Stimulated activated CD4-positive, alpha-beta T cell treated with anti-CD3 and anti-CD28 coated beads, Interleukin-1b, Interleukin-23, amount 100 ng/mL, for 24 hours (primary cell): ENCODE data around the gene PLXNB2.

Experiments used
- DNase-seq, 4 experiments: peaks; one replicate each; pipeline ENCODE4 v3.0.0-alpha.2; 2020; ENCODE audit warnings: low read depth in 4 of 4, low spot score in 1 of 4

Gene PLXNB2

DNA sequence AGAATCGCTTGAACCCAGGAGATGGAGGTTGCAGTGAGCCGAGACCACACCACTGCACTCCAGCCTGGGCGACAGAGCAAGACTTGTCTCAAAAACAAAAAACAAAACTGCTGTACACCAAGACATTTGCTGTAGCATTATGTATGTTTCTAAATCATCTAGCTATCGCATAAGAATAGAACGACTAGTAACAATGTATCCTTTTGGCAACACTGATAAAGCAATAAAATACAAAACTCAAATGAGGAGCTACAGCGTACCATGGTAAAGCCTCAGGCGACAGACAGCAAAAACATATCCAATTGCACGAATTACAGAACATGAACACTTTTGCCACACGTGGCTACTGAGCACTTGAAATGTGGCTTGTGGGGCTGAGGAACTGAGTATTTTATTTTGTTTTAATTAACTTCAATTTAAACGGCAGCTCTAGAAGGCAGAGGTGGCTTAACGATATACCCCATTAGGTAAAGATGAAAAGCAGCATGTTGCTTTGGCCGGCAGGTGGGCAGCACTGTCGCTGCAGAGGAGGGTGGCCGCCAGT, 65.0 kb downstream of the PLXNB2 start:
- DNase-seq = no peak

DNA sequence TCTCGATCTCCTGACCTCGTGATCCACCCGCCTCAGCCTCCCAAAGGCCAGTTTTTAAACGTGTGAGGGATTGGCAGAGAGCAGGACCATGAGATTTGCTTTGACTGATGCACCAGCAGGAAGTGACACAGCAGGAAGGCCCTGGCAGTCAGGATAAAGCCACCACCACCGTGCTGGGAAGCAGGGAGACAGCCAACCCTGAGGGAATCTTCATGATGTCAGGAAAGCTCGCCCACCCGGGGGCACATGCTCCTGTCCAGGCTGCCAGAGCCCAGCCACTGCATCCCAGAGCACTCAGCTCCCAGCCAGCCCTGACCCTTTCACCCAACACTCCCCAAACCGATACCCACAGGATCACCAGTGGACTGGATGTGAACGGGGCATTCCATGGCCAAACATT, 68.7 kb downstream of the PLXNB2 start:
- DNase-seq = no peak

DNA sequence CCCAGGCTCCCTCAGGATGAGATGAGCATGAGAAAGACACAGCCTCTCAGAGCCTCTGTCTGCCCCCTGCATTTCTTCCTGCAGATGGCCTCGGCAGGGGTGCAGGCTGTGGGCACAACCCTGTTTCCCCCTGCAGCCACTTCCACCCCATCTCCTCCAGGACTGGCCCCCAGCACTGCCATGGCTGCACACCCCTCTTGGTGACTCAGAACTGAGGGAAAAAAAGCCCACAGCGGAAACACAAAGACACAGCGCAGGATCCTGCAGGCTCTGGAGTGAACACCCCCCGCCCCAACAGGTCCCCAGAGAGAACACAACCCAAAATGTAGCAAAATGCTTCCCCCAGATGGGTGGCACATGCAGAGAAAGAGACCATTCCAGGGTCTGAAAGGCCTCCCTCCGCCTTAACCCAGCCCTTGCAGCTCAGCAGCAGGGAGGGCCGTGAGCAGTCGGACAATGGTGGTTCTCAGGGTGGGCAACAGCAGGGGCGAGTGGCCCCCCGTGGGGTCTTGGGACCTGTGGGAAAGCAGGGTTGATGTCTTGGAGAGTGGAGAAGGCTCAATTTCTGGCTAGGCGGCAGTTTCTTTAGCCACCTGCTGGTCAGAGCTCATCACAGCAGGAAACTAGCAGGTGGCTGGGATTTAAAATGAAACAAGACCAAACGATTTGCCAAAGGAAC, 70.6 kb downstream of the PLXNB2 start:
- no peak for DNase-seq

DNA sequence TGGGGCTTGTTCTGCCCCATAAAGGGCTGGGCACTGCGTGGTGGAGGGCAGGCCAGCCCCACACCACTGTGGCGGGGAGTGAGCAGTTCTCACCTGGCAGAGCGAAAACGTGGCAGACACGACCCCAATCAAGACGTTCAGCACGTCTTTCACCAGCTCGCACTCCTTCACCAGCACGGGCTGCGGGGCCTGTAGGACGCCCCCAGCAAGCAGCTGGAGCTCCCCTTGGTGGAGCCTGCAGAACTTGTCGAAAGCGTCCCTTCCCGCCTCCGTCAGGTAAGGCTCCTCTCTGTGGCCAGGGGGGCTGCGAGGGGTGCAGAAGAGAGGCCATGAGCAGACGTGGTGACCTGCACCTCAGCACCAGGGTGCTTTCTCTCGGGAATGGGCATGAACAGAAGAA, 74.2 kb downstream of the PLXNB2 start:
- DNase-seq = no peak

DNA sequence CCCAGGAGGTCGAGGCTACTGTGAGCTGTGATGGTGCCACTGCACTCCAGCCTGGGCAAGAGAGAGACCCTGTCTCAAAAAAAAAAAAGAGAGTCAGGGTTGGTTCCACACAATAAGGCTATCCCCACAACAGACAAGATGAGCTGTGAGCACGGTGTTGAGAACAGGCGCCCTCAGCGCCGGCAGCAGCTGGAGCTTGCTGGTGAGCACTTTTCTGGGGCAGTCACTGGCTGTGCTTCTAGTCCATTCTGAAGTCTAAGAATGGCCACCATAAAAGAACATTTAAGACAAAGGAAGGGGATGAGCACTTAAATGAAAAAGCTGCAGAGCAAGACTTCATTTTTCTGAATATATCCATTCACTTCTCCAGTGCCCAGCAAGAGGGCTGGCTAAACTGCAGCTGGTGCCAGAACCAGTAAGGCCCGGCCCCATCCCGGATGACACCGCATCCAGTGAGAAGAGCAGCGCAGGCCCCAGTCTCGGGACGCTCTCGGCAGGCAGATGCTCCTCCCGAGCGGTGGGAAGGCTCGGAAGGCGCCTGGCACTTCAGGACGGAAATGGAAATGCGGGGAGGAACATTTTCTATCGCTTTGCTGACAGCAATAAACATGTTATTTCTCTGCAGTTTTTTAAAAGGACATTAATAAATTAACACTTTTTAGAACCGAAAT, 74.8 kb downstream of the PLXNB2 start:
- no peak for DNase-seq

DNA sequence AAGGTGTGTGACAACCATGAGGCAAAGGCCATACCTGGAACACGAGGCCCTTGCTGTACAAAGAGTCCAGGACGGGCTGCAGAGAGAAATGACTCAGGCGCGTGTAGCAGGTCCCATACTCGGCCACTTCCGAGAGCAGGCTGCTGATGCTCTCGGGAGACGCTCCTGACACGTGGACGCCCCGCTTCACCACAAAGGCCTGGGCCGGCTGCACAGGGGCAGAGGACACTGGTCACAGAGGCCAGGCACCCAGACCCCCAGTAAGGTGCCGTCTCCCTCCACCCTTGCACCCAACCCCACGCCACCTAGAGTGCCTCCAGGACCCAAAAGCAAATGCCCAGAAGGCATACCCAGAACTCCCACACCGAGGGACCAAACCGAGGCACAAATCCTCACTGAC, 78.1 kb downstream of the PLXNB2 start:
- DNase-seq = no peak

DNA sequence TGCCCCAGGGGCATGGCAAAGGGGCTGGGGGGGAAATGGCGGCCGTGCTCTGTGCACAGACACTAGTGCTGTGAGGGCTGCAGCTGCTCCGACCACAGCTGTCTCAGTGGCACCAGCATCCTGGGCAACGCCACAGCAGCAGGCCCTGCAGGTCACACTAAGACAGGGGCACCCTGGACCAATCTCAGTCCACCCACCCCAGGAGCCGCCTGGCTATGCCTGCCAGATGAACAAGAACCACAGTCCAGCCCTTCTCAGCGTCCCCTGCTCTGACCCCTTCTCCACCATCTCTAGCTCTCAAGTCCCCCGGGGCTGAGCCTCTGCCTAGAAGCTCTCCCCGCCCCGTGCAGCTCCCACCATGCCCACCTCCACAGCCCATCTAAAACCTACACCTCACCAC, 79.1 kb downstream of the PLXNB2 start:
- no peak for DNase-seq

DNA sequence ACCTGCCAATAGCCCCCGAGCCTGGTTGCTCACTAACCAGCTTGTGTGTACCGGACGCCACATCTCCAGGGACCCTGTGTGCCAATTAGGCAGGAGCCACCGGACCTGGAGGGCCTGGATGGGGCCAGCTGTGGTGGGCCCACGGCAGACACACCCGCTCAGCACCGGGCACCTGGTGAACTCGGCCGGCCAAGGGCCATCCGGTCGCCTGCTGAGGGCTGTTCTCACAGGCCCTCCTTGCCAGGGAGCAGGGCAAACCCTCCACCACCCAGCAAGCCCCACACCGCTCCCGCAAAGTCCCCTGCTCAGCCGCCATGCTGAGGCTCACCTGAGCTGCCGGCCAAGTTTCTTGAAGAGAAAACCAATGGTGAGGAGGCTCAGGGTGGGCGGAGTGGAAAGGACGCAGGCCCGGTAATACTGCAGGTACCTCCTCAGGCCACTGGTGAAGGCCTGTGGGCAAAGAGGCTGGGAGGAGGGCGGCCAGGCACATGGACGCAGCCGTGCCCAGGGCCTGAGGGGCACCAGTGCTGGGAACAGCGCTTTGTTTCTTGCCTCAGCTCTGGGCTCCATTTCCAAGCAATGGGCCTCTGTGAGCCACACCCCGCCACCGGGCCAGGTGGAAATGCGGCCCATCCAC, 79.7 kb downstream of the PLXNB2 start:
- no peak for DNase-seq

DNA sequence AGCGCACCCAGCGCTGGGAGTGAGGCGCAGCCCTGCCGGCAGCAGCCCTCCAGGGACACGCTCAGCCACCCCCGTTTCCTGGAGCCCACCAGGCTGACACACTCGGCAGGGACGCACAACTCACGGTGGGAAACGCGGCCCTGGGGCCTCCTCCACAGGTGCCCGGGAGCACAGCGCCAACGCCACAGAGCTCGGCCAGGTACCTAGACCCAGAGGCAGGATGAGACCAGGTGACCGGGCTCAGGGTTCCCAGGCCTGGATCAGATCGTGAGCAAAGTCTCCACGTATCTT, 80.6 kb downstream of the PLXNB2 start:
- DNase-seq = no peak

DNA sequence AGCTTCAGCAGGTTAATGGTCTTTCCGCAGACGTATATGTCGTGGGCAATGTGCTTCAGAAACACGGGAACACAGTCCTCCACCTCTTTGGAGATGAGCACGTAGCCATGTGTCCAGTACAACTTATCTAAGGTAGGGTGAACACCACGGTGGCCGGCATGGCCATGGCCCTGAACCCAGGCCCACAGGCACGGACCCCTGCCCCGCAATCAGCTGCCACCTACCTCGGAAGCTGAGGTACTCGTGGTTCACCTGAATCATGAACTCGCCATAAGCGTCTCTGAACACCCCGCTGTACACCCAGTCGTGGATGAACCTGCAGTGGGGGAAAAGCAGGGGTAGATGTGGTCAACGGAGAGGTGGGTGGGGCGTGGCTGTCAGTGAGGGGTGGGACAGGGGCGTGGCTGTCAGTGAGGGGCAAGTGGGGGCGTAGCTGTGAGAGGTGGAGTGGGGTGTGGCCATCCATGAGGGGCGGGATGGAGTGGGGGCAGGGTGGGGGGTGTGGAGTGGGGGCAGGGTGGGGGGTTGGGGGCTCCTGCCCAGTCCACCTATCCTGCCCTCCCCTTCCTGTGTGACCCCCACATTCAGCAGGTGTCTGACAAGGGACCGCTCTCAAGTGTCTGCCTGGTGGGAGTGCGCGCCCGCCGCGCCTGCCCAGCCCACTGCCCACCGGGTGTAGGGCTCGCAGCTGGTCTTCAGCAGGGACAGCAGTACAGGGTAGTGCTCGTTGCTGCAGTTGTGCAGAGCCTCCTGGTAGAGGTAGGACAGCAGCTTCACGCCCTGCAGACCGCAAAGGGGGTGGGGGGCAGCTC, 81.2 kb downstream of the PLXNB2 start:
- DNase-seq = no peak

DNA sequence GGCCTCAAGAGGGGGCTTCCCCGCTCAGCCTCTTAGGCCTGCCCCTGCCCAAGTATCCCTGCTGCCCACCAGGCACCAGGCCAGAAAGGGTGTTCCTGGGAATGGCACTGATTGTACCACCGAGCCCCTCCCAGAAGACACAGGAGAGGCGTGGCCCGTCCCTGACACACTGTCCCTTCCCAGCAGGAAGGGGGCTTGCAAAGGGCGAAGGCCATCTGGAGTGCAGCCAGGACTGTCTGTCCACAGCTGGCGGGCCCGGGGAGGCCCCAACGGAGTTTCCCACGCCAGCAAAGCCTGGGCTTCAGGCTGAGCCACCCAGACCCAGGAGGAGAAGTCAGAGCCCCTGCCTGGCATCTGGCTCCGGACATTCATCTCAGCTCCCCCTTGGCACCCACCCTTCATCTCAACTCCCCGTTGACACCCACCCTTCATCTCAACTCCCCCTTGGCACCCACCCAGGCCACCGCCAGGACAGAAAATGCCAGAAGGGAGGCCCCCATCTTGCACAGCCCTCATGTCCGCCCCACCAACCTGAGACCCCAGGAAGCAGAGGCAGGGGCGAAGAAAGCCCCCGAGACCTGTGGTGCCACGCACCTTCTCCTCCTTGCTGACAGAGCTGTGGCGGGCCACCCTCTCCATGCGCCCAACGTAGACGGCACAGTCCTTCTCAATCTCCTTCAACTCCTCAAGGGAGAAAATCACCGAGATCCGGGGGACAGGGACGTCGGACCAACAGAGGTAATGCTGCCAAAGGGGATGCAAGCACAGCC, 82.1 kb downstream of the PLXNB2 start:
- DNase-seq = no peak
